ENCODE data around the gene FAH.

Gene FAH

DNA sequence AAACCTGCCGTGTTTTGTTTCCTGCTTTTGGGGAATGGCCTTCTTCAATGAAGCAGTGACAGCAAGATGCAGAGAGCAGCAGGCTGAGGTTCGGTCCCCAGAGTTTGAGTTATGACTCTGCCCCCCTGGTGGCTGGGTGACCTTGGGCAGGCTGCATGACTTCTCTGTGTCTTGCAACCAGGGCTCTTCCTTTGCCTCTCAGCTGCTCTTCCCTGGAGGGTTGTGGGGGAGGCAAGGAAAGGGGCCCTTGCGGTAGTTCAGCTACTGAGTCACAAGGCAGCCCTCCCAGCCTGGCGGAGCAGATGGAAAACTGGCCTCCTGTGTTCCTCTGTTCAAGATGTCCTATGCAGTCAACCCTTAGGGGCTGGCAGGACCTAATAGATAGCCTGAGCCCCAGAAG is 82.1 kb downstream of the FAH start:
- DNase-seq (ENCODE audit: low read depth in 2 of 3, low spot score in 1 of 3) = peak; percentile 25 to 40 (median 26)

Measured in stimulated activated CD4-positive, alpha-beta T cell treated with anti-CD3 and anti-CD28 coated beads, Interleukin-12 subunit alpha, Interleukin-12 subunit beta, amount 100 ng/mL, for 48 hours (primary cell).